ENCODE data around the gene CAPNS1. TPM values are rescaled to one million over a fixed set of nuclear protein-coding genes. Genes with fewer than 3 reads are reported as not detected.
A peak's percentile ranks its signal among the peaks of the same experiment; 100 is the strongest.

CAPNS1 gene
- total and polyA plus RNA-seq, 10 donors = 130 to 602 (median 347) TPM

DNA sequence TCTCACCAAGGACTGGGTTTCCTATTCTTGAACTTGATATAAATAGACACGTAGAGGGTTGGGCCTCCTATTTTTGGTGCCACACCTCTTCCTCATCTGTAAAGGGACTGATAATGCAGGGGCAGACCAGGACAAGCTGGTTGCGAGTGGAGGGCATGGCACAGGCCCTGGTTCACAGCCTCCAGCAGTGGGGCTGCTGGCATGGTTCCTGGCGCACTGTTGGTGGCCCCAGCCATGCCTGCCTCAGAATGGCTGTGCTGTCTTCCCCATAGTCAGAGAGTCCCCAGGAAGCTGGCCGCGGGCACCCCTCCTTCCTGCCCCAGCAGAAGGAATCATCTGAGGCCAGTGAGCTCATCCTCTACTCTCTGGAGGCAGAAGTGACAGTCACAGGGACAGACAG is 39.4 kb upstream of the CAPNS1 start:
- Histone ChIP-seq H3K36me3 (peaks cover 0 to 84% (median 0%) of the 10 kb centered on the region in 6 donors), H3K27ac (peak overlapping the region in 3 of 8 donors; percentile 4 to 47 (median 23)), H3K27me3 (replicated peaks in 1 of 7) (no peaks in the 10 kb centered on the region), H3K4me1 (peaks cover 0 to 39% (median 11%) of the 10 kb centered on the region in 6 donors), H3K4me3 (no peak overlapping the region), H3K9me3 (no peaks in the 10 kb centered on the region)
- intact Hi-C loops (cut with DNase I; ENCODE audit: low total_unique reads) = no loop called here
- DNase-seq = no peak
- TF ChIP-seq, protein P1, sequence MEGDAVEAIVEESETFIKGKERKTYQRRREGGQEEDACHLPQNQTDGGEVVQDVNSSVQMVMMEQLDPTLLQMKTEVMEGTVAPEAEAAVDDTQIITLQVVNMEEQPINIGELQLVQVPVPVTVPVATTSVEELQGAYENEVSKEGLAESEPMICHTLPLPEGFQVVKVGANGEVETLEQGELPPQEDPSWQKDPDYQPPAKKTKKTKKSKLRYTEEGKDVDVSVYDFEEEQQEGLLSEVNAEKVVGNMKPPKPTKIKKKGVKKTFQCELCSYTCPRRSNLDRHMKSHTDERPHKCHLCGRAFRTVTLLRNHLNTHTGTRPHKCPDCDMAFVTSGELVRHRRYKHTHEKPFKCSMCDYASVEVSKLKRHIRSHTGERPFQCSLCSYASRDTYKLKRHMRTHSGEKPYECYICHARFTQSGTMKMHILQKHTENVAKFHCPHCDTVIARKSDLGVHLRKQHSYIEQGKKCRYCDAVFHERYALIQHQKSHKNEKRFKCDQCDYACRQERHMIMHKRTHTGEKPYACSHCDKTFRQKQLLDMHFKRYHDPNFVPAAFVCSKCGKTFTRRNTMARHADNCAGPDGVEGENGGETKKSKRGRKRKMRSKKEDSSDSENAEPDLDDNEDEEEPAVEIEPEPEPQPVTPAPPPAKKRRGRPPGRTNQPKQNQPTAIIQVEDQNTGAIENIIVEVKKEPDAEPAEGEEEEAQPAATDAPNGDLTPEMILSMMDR (IDR thresholded peaks at IDR 0.05 in 8 of 11, conservative IDR thresholded peaks at IDR 0.05 in 3 of 11) = no peak
- peak in 2 of 3 donors; percentile 59 to 63 for TF ChIP-seq POLR2AphosphoS5 (IDR thresholded peaks at IDR 0.05)
- 67 to 85% (median 73%) methylated on average over 5 of the region's 5 CpGs for WGBS, 5 donors

DNA sequence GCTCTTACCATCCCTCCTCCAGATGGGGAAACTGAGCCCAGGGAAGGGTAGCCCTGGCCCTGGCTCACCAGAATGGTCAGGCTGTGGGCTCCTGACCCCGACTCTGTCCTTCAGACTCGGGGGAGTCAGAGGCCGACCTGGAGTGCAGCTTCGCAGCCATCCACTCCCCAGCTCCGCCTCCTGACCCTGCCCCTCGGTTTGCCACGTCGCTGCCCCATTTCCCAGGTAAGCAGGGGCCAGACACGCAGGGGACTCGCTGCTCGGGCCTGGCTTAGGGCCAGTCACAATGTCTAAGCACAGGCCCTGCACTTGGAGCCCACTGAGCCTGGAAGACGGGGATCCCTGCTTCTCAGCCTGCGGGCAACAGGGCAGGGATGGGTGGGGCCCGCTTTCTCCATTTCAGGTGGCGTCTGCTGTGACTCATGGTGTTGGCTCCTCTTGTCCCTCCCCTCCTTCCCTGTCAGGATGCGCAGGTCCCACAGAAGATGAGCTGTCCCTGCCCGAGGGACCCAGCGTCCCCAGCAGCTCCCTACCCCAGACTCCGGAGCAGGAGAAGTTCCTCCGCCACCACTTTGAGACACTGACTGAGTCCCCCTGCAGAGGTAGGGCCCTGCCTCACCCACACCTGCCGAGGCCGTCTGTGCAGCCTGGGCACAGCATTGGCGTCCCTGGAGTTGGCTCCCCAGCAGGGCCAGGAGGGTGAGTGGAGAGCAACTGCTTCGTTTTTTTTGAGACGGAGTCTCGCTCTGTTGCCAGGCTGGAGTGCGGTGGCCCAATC is 38.1 kb upstream of the CAPNS1 start:
- intact Hi-C loops (cut with DNase I; ENCODE audit: low total_unique reads) = no loop called here
- Histone ChIP-seq H3K27ac (no peak overlapping the region), H3K36me3 (peaks cover 0 to 85% (median 0%) of the 10 kb centered on the region in 6 donors), H3K27me3 (replicated peaks in 1 of 7) (no peaks in the 10 kb centered on the region), H3K4me3 (no peak overlapping the region), H3K4me1 (peaks cover 0 to 37% (median 11%) of the 10 kb centered on the region in 6 donors), H3K9me3 (no peaks in the 10 kb centered on the region)
- 90 to 97% (median 94%) methylated on average over 25 to 27 of the region's 27 CpGs for WGBS, 5 donors
- no peak for TF ChIP-seq POLR2A (IDR thresholded peaks at IDR 0.05)
- no peak for DNase-seq

DNA sequence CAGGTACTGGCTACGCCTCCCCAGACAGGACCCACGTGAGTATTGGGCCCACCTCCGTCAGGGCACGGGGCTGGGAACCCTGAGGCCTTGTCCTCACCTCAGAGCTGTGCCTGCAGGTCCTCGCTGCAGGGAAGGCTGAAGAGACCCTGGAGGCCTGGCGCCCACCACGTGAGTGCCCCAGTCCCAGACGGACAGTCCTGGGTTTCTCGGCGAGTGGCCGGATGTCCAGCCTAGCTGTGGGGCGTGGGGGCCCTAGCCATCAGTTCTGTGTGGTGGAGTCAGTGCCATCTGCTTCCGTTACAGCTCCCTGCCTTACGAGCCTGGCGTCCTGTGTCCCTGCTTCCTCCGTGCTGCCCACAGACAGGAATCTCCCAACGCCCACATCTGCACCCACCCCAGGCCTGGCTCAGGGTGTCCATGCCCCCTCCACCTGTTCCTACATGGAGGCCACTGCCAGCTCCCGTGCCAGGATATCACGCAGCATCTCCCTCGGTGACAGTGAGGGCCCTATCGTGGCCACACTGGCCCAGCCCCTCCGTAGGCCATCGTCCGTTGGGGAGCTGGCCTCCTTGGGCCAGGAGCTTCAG is 36.7 kb upstream of the CAPNS1 start:
- no peak for DNase-seq
- H3K9me3 ChIP-seq = no peaks in the 10 kb centered on the region
- 92 to 98% (median 93%) methylated on average over 12 to 24 of the region's 24 CpGs for WGBS, 5 donors
- no peak overlapping the region for H3K27ac ChIP-seq
- intact Hi-C loops (cut with DNase I; ENCODE audit: low total_unique reads) = no loop called here
- peaks cover 0 to 25% (median 11%) of the 10 kb centered on the region in 6 donors for H3K4me1 ChIP-seq
- no peak for TF ChIP-seq POLR2A (IDR thresholded peaks at IDR 0.05)
- TF ChIP-seq POLR2AphosphoS5 (IDR thresholded peaks at IDR 0.05) = no peak
- TF ChIP-seq, protein P1 (IDR thresholded peaks at IDR 0.05 in 8 of 11, conservative IDR thresholded peaks at IDR 0.05 in 3 of 11) = no peak
- H3K36me3 ChIP-seq = peaks cover 0 to 88% (median 2%) of the 10 kb centered on the region in 6 donors
- no peak overlapping the region for H3K4me3 ChIP-seq
- no peaks in the 10 kb centered on the region for H3K27me3 ChIP-seq (replicated peaks in 1 of 7)

DNA sequence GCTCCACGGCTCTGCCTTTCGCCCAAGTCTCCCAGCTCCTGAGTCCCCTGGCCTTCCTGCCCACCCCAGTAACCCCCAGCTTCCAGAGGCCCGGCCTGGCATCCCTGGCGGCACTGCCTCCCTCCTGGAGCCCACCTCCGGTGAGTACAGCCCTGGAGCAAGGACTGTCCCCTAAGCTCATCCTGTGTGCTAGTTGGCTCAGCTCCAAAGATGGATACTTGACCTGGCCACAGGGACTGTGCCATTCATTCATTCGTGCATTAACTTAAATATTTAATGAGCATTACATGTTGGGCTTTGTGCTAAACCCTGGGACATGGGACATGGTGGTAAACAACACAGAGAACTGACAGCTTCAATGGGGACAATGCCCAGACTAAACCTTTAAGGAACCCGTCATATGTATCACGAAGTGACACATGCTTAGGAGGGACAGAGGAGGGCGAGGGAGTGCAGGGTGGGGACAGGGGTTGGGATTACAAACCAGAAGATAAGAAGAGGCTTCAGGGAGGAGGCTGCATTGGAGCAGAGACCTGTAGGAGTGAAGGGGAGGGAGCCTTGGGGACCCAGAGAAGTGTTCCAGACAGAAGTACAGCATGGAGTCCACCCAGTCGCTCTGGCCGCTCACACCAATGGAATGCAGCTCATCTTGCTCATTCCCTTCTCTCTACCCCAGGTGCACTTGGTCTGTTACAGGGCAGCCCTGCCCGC is 35.9 kb upstream of the CAPNS1 start:
- TF ChIP-seq, protein P1 (IDR thresholded peaks at IDR 0.05 in 8 of 11, conservative IDR thresholded peaks at IDR 0.05 in 3 of 11) = no peak
- no peak for TF ChIP-seq POLR2A (IDR thresholded peaks at IDR 0.05)
- no peak for TF ChIP-seq POLR2AphosphoS5 (IDR thresholded peaks at IDR 0.05)
- 93 to 96% (median 94%) methylated on average over 12 of the region's 12 CpGs for WGBS, 5 donors
- Histone ChIP-seq H3K36me3 (peaks cover 0 to 92% (median 2%) of the 10 kb centered on the region in 6 donors), H3K4me3 (no peak overlapping the region), H3K27me3 (replicated peaks in 1 of 7) (no peaks in the 10 kb centered on the region), H3K4me1 (peaks cover 0 to 21% (median 11%) of the 10 kb centered on the region in 6 donors), H3K9me3 (no peaks in the 10 kb centered on the region), H3K27ac (no peak overlapping the region)
- intact Hi-C loops (cut with DNase I; ENCODE audit: low total_unique reads) = no loop called here
- no peak for DNase-seq

All from spleen (tissue), 11 donors.